DND-41 (cell line): ENCODE results near the gene CTNNA3.

Experiments
- ATAC-seq: fragments of 200-7000 bp; cut with Tn5 transposase; 3 replicates; pipeline ENCODE4 v1.9.1; 2021; ENCODE audit warnings: low read depth; ENCODE audit not compliant: insufficient read depth
- DNase-seq: peaks from one replicate; pipeline ENCODE4 v3.0.0-alpha.2; 2020
- H2AFZ ChIP-seq: 2 replicates; pipeline ENCODE4 v1.6.0; 2012; ENCODE audit warnings: low read depth, low read length
- H3K27ac ChIP-seq: 2 replicates; pipeline ENCODE4 v1.5.1; 2012; ENCODE audit warnings: low read length, inconsistent platforms
- H3K27me3 ChIP-seq: fragments of 200-600 bp; sonication (generic); 2 replicates; pipeline ENCODE4 v1.6.0; 2012; ENCODE audit warnings: low read length, mild to moderate bottlenecking, inconsistent platforms; ENCODE audit not compliant: insufficient read depth, poor library complexity
- H3K36me3 ChIP-seq: 2 replicates; pipeline ENCODE4 v1.5.1; 2012; ENCODE audit warnings: low read length, inconsistent platforms; ENCODE audit not compliant: insufficient read depth
- H3K4me1 ChIP-seq: 2 replicates; pipeline ENCODE4 v1.5.1; 2012; ENCODE audit warnings: mild to moderate bottlenecking, low read length; ENCODE audit not compliant: insufficient read depth
- H3K4me2 ChIP-seq: 2 replicates; pipeline ENCODE4 v1.6.0; 2012; ENCODE audit warnings: mild to moderate bottlenecking, moderate library complexity, low read length, inconsistent platforms; ENCODE audit not compliant: insufficient read depth
- H3K4me3 ChIP-seq, 2 experiments: fragments of 200-600 bp in 1 of 2; shearing (Covaris generic) in 1 of 2; 2 replicates each; pipeline ENCODE4 v1.5.1; 2012 to 2016; ENCODE audit warnings: inconsistent platforms in 2 of 2, low read length in 2 of 2, mild to moderate bottlenecking in 2 of 2, low read depth in 1 of 2, moderate library complexity in 1 of 2
- H3K79me2 ChIP-seq: 2 replicates; pipeline ENCODE4 v1.6.0; 2012; ENCODE audit warnings: low read length, inconsistent platforms; ENCODE audit not compliant: insufficient read depth
- H3K9ac ChIP-seq: 2 replicates; pipeline ENCODE4 v1.6.0; 2012; ENCODE audit warnings: low read depth, mild to moderate bottlenecking, inconsistent platforms, low read length, moderate library complexity
- H3K9me3 ChIP-seq: 2 replicates; pipeline ENCODE4 v1.5.1; 2012; ENCODE audit warnings: low read length, moderate library complexity, mild to moderate bottlenecking, inconsistent platforms; ENCODE audit not compliant: insufficient read depth, severe bottlenecking
- H4K20me1 ChIP-seq: 2 replicates; pipeline ENCODE4 v1.6.0; 2012; ENCODE audit warnings: low read length; ENCODE audit not compliant: insufficient read depth
- CTCF ChIP-seq: IDR thresholded peaks from 2 replicates; pipeline ENCODE4 v1.5.1; 2012; ENCODE audit warnings: borderline replicate concordance, low read length, moderate library complexity, mild to moderate bottlenecking; ENCODE audit not compliant: poor library complexity, severe bottlenecking; ENCODE audit errors: extremely low read depth
- EZH2 ChIP-seq: IDR thresholded peaks from 3 replicates; pipeline ENCODE4 v1.6.1; 2012; ENCODE audit warnings: borderline replicate concordance, low read depth, mild to moderate bottlenecking, moderate library complexity, low read length, inconsistent platforms; ENCODE audit not compliant: severe bottlenecking

CTNNA3 gene

GRCh38 chr10:66466622-66467021 lies 1229.4 kb downstream of the CTNNA3 start:
- Histone ChIP-seq H3K27ac (no peak overlapping the region), H3K36me3 (no peaks in the 10 kb centered on the region), H4K20me1 (no peaks in the 10 kb centered on the region), H3K9ac (no peak overlapping the region), H3K4me1 (no peaks in the 10 kb centered on the region), H3K4me3 (no peak overlapping the region), H3K4me2 (no peak overlapping the region), H3K9me3 (no peaks in the 10 kb centered on the region), H3K79me2 (no peaks in the 10 kb centered on the region), H2AFZ (no peak overlapping the region), H3K27me3 (no peaks in the 10 kb centered on the region)
- ATAC-seq (no peak), DNase-seq (no peak)
- no peak for TF ChIP-seq EZH2
- TF ChIP-seq CTCF: no peak

GRCh38 chr10:66463611-66464010 lies 1232.4 kb downstream of the CTNNA3 start:
- Histone ChIP-seq H3K27me3 (no peaks in the 10 kb centered on the region), H3K27ac (no peak overlapping the region), H2AFZ (no peak overlapping the region), H3K9me3 (no peaks in the 10 kb centered on the region), H3K4me1 (no peaks in the 10 kb centered on the region), H3K9ac (no peak overlapping the region), H3K36me3 (no peaks in the 10 kb centered on the region), H4K20me1 (no peaks in the 10 kb centered on the region), H3K4me3 (no peak overlapping the region), H3K79me2 (no peaks in the 10 kb centered on the region), H3K4me2 (no peak overlapping the region)
- ATAC-seq: no peak
- TF ChIP-seq CTCF: no peak
- no peak for DNase-seq

- no peak overlapping the region for H3K9ac ChIP-seq
- H3K9me3 ChIP-seq: no peaks in the 10 kb centered on the region
- H3K27me3 ChIP-seq: no peaks in the 10 kb centered on the region
- no peaks in the 10 kb centered on the region for H3K4me1 ChIP-seq
- no peak for TF ChIP-seq EZH2
- no peak overlapping the region for H3K27ac ChIP-seq
- DNase-seq (no peak), ATAC-seq (no peak)
- H3K79me2 ChIP-seq: no peaks in the 10 kb centered on the region
- H4K20me1 ChIP-seq: no peaks in the 10 kb centered on the region
- H3K4me3 ChIP-seq: no peak overlapping the region
- no peak overlapping the region for H2AFZ ChIP-seq
- H3K36me3 ChIP-seq: no peaks in the 10 kb centered on the region
- H3K4me2 ChIP-seq: no peak overlapping the region
Measured at GRCh38 chr10:66457629-66458028, 1238.4 kb downstream of the CTNNA3 start.

- Histone ChIP-seq H3K27ac (no peak overlapping the region), H3K4me1 (no peaks in the 10 kb centered on the region), H3K36me3 (no peaks in the 10 kb centered on the region), H3K9ac (no peak overlapping the region), H3K4me3 (no peak overlapping the region), H3K9me3 (no peaks in the 10 kb centered on the region), H3K4me2 (no peak overlapping the region), H2AFZ (no peak overlapping the region), H3K79me2 (no peaks in the 10 kb centered on the region), H3K27me3 (no peaks in the 10 kb centered on the region), H4K20me1 (no peaks in the 10 kb centered on the region)
- ATAC-seq (no peak), DNase-seq (no peak)
- TF ChIP-seq CTCF (no peak), EZH2 (no peak)
Measured at GRCh38 chr10:66455304-66455703, 1240.7 kb downstream of the CTNNA3 start.
